Measurements from ENCODE around the gene CTAG1A.
"Not testable (repeated sequence)": the region's sequence is repeated elsewhere in the genome, so short reads cannot be mapped to it uniquely, and the experiment has no call there.

The CTAG1A gene

DNA sequence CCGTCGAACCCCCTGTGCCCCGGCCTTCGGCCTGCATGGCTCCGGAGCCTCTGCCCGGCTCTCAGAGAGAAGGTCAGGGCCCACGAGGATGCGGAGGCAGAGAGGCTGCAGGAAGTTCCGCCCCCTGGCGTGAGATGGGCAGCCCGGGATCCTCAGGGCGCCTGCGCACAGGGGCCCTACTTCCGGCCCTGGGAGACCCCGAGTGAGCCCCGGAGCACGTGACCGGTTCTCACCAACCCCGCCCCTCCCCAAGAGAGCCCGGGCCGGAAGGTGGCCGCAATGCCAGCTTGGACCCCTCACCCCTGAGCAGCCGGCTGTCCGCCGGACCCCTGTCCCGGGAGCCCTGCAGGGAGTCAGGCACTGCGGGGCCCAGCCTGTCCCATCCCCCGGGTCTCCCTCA is 34.2 kb downstream of the CTAG1A start, which contains the start of gene CTAG1B:
CTAG1B (minus strand) TSS at position 101 of the 400 bp plus-strand sequence; CDS start at position 37, 64 bp downstream.
- DNase-seq (ENCODE audit: low read depth): not testable (repeated sequence)

DNA sequence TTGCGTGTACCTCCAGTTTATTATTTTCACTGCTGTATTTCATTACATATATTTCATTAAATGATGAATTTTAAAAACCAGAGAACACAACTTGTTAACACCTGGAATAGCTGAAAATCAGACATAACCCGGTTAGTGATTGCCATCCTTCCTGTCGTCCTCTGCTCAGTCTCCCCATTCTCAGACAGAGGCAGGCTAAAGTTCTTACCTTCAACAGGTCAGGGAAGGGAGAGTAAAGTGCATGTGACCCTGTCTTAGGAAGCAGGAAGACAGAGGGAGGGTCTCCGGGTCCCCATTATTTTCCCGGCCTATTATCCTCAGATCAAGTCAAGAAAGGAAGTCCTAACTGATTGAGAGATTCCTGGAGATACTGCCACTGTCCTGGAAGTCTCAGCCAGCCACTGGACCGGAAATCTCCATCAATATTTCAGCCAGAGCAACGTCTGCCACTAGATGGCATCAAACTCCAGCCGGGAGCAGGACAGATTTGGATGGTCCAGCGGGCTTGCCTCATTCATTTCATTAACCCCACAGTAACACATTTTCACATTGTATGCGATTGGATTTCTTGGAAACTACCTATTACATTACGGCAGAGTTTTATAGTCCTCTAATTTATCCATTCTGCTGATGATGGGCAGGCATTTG is 36.0 kb downstream of the CTAG1A start:
- DNase-seq (ENCODE audit: low read depth): not testable (repeated sequence)

DNA sequence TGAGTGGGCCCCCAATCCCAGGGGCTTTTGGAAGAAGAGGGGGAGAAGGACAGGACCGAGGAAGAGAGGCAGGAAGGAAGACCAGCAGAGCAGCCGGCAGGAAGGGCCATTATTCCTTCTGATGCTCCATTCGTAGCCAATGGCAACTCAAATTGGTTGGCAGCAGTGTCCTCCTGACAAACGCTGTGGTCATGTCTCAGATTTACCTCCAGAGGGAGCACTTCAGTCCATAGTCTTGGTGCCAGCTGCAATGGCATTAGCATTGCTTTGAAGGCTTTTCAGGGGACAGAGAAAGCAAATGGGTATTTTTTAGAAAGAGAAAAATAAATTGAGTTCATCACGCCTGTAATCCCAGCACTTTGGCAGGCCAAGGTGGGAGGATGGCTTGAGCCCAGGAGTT is 44.0 kb downstream of the CTAG1A start:
- DNase-seq (ENCODE audit: low read depth): not testable (repeated sequence)

DNA sequence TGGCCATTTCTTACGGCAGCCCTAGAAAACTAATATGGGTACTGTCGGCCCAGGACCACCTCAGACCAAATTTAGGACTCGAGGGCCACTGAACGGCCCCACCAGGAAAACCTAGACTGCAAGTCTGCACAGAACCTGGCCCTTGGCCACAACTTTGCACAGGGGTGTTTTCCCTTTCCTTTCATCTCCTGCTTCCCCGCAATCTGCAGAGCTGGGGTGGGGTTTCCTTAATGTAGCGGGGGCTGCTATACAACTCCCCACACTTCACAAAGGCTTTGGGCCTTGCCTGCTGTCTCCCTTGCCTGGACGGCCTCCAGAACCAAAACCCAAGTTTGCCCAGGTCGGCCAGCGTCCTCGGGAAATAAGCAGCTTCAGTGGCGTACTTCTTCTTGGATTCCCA is 46.0 kb downstream of the CTAG1A start:
- not testable (repeated sequence) for DNase-seq (ENCODE audit: low read depth)

DNA sequence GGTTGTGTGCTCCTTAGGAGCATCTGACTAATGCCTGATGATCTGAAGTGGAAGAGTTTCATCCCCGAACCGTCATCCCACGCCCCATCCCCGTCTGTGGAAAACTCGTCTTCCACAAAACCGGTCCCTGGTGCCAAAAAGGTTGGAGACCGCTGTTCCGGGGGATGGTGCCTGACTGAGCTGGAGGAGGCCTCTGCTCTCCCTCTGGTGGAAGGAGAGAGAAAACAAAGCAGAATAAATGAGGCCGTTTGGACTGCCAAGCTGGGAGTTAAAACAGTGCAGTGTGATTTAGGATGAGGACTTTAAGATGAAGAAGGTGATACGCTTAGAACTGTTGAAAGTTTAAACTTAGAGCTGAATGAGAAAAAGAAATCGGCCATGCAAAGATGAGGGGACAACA is 48.7 kb downstream of the CTAG1A start:
- DNase-seq (ENCODE audit: low read depth): not testable (repeated sequence)

All from activated T-cell treated with anti-CD3 and anti-CD28 coated beads for 24 hours (primary cell).